Islet of Langerhans (tissue), 1 donor: ENCODE measurements around the gene NDUFS7.
"Not testable (repeated sequence)": the region's sequence is repeated elsewhere in the genome, so short reads cannot be mapped to it uniquely, and the experiment has no call there.

Experiments
- FAIRE-seq: peaks from one replicate; lab custom pipeline; 2011; peaks lifted over from hg19 to GRCh38; lab: Jason Lieb, UNC

The NDUFS7 gene

GRCh38 chr19:1418951-1419738, 35.4 kb downstream of the NDUFS7 start:
- FAIRE-seq = no peak

GRCh38 chr19:1420085-1420484, 36.4 kb downstream of the NDUFS7 start:
- not testable (repeated sequence) for FAIRE-seq

- no peak for FAIRE-seq
Observed at GRCh38 chr19:1420590-1420989, 36.9 kb downstream of the NDUFS7 start.

GRCh38 chr19:1421218-1421957, 37.7 kb downstream of the NDUFS7 start:
- no peak for FAIRE-seq

GRCh38 chr19:1421958-1422305, 38.2 kb downstream of the NDUFS7 start:
- FAIRE-seq = no peak

GRCh38 chr19:1422360-1422759, 38.7 kb downstream of the NDUFS7 start:
- no peak for FAIRE-seq

- FAIRE-seq = no peak
Observed at GRCh38 chr19:1422943-1423342, 39.2 kb downstream of the NDUFS7 start.

GRCh38 chr19:1423436-1424191, 39.9 kb downstream of the NDUFS7 start:
- FAIRE-seq = no peak

- FAIRE-seq = no peak
Observed at GRCh38 chr19:1424192-1424955, 40.7 kb downstream of the NDUFS7 start.

GRCh38 chr19:1425102-1425837, 41.6 kb downstream of the NDUFS7 start:
- FAIRE-seq = no peak

- no peak for FAIRE-seq
Observed at GRCh38 chr19:1425902-1426301, 42.2 kb downstream of the NDUFS7 start.

- FAIRE-seq = no peak
Observed at GRCh38 chr19:1426736-1427135, 43.0 kb downstream of the NDUFS7 start.

GRCh38 chr19:1427221-1427920, 43.7 kb downstream of the NDUFS7 start:
- no peak for FAIRE-seq

GRCh38 chr19:1428738-1429391, 45.2 kb downstream of the NDUFS7 start:
- no peak for FAIRE-seq

- no peak for FAIRE-seq
Observed at GRCh38 chr19:1429750-1430149, 46.0 kb downstream of the NDUFS7 start.

- FAIRE-seq = no peak
Observed at GRCh38 chr19:1430246-1430645, 46.5 kb downstream of the NDUFS7 start.

GRCh38 chr19:1431759-1432506, 48.2 kb downstream of the NDUFS7 start:
- FAIRE-seq = no peak

- no peak for FAIRE-seq
Observed at GRCh38 chr19:1432507-1432887, 48.8 kb downstream of the NDUFS7 start.

GRCh38 chr19:1433119-1434039, 49.7 kb downstream of the NDUFS7 start:
- no peak for FAIRE-seq
